ENCODE measurements around the gene PIK3R2. TPM values are rescaled to one million over a fixed set of nuclear protein-coding genes. Genes with fewer than 3 reads are reported as not detected.

PIK3R2 gene
- total and polyA plus RNA-seq, 2 of the 8 experiments (the other 6 are each of a cell fraction or from before 2014, with no cell fraction given): 21.7 to 57.1 TPM

DNA sequence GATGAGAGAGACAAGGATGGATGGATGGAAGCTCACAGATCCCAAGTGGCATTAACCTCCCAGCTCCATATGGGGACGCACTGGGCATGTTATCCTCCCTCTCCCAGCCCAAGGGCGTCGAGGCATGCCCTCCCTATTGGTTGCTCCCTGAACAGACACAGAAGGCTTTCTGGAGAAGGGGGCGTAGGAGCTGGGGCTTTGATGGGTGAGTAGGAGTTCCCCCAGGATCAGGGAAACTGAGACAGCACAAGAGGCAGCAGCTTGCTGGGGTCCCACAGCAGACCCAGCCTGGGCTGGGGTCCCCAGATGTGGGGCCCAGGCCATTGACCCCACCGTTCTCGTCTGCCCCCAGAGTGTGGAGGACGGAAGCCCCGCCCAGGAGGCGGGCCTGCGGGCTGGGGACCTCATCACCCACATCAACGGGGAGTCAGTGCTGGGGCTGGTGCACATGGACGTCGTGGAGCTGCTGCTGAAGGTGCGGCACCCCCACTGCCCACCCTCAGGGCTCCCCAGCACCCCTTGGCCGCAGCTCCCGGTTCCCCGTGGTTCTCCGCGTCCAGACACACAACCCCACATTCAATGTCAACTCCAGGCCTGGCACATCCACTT lies 7.5 kb upstream of the PIK3R2 start (continued):
- TF ChIP-seq, protein P1, sequence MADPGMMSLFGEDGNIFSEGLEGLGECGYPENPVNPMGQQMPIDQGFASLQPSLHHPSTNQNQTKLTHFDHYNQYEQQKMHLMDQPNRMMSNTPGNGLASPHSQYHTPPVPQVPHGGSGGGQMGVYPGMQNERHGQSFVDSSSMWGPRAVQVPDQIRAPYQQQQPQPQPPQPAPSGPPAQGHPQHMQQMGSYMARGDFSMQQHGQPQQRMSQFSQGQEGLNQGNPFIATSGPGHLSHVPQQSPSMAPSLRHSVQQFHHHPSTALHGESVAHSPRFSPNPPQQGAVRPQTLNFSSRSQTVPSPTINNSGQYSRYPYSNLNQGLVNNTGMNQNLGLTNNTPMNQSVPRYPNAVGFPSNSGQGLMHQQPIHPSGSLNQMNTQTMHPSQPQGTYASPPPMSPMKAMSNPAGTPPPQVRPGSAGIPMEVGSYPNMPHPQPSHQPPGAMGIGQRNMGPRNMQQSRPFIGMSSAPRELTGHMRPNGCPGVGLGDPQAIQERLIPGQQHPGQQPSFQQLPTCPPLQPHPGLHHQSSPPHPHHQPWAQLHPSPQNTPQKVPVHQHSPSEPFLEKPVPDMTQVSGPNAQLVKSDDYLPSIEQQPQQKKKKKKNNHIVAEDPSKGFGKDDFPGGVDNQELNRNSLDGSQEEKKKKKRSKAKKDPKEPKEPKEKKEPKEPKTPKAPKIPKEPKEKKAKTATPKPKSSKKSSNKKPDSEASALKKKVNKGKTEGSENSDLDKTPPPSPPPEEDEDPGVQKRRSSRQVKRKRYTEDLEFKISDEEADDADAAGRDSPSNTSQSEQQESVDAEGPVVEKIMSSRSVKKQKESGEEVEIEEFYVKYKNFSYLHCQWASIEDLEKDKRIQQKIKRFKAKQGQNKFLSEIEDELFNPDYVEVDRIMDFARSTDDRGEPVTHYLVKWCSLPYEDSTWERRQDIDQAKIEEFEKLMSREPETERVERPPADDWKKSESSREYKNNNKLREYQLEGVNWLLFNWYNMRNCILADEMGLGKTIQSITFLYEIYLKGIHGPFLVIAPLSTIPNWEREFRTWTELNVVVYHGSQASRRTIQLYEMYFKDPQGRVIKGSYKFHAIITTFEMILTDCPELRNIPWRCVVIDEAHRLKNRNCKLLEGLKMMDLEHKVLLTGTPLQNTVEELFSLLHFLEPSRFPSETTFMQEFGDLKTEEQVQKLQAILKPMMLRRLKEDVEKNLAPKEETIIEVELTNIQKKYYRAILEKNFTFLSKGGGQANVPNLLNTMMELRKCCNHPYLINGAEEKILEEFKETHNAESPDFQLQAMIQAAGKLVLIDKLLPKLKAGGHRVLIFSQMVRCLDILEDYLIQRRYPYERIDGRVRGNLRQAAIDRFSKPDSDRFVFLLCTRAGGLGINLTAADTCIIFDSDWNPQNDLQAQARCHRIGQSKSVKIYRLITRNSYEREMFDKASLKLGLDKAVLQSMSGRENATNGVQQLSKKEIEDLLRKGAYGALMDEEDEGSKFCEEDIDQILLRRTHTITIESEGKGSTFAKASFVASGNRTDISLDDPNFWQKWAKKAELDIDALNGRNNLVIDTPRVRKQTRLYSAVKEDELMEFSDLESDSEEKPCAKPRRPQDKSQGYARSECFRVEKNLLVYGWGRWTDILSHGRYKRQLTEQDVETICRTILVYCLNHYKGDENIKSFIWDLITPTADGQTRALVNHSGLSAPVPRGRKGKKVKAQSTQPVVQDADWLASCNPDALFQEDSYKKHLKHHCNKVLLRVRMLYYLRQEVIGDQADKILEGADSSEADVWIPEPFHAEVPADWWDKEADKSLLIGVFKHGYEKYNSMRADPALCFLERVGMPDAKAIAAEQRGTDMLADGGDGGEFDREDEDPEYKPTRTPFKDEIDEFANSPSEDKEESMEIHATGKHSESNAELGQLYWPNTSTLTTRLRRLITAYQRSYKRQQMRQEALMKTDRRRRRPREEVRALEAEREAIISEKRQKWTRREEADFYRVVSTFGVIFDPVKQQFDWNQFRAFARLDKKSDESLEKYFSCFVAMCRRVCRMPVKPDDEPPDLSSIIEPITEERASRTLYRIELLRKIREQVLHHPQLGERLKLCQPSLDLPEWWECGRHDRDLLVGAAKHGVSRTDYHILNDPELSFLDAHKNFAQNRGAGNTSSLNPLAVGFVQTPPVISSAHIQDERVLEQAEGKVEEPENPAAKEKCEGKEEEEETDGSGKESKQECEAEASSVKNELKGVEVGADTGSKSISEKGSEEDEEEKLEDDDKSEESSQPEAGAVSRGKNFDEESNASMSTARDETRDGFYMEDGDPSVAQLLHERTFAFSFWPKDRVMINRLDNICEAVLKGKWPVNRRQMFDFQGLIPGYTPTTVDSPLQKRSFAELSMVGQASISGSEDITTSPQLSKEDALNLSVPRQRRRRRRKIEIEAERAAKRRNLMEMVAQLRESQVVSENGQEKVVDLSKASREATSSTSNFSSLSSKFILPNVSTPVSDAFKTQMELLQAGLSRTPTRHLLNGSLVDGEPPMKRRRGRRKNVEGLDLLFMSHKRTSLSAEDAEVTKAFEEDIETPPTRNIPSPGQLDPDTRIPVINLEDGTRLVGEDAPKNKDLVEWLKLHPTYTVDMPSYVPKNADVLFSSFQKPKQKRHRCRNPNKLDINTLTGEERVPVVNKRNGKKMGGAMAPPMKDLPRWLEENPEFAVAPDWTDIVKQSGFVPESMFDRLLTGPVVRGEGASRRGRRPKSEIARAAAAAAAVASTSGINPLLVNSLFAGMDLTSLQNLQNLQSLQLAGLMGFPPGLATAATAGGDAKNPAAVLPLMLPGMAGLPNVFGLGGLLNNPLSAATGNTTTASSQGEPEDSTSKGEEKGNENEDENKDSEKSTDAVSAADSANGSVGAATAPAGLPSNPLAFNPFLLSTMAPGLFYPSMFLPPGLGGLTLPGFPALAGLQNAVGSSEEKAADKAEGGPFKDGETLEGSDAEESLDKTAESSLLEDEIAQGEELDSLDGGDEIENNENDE (IDR thresholded peaks at IDR 0.05; ENCODE audit: insufficient replicate concordance, low read length): no peak
